Measurements from ENCODE around the gene SPTBN1. TPM values are rescaled to one million over a fixed set of nuclear protein-coding genes. Genes with fewer than 3 reads are reported as not detected.
A peak's percentile ranks its signal among the peaks of the same experiment; 100 is the strongest.

Gene SPTBN1
- total RNA-seq, 1 donor from 2014 or later = 554 TPM

GRCh38 chr2:54559006-54559445, 102.9 kb downstream of the SPTBN1 start:
- DNase-seq (ENCODE audit: low spot score) = no peak
- intact Hi-C loops (cut with DNase I) = loop anchor here (2.0 kb wide), 1 partner anchor 100 kb away; no protein-coding TSS in a partner anchor

GRCh38 chr2:54559593-54560145, 103.5 kb downstream of the SPTBN1 start:
- intact Hi-C loops (cut with DNase I) = loop anchor here (2.0 kb wide), 1 partner anchor 101 kb away; no protein-coding TSS in a partner anchor
- no peak for DNase-seq (ENCODE audit: low spot score)

GRCh38 chr2:54560146-54560881, 104.2 kb downstream of the SPTBN1 start:
- intact Hi-C loops (cut with DNase I) = no loop called here
- DNase-seq (ENCODE audit: low spot score) = peak; percentile 78

- DNase-seq (ENCODE audit: low spot score) = no peak
- intact Hi-C loops (cut with DNase I) = no loop called here
These were observed 104.9 kb downstream of the SPTBN1 start for GRCh38 chr2:54561010-54561409.

- intact Hi-C loops (cut with DNase I) = no loop called here
- DNase-seq (ENCODE audit: low spot score) = no peak
These were observed 108.3 kb downstream of the SPTBN1 start for GRCh38 chr2:54564439-54564838.

GRCh38 chr2:54565551-54565950, 109.4 kb downstream of the SPTBN1 start:
- no peak for DNase-seq (ENCODE audit: low spot score)
- intact Hi-C loops (cut with DNase I) = no loop called here

- intact Hi-C loops (cut with DNase I) = no loop called here
- DNase-seq (ENCODE audit: low spot score) = no peak
These were observed 110.8 kb downstream of the SPTBN1 start for GRCh38 chr2:54566896-54567295.

- intact Hi-C loops (cut with DNase I) = no loop called here
- no peak for DNase-seq (ENCODE audit: low spot score)
These were observed 112.8 kb downstream of the SPTBN1 start for GRCh38 chr2:54568876-54569321.

GRCh38 chr2:54569745-54570301, 113.7 kb downstream of the SPTBN1 start:
- no peak for DNase-seq (ENCODE audit: low spot score)
- intact Hi-C loops (cut with DNase I) = no loop called here

GRCh38 chr2:54570321-54570855, 114.3 kb downstream of the SPTBN1 start:
- DNase-seq (ENCODE audit: low spot score) = no peak
- intact Hi-C loops (cut with DNase I) = no loop called here

- peak; percentile 80 for DNase-seq (ENCODE audit: low spot score)
- intact Hi-C loops (cut with DNase I) = no loop called here
These were observed 115.0 kb downstream of the SPTBN1 start for GRCh38 chr2:54570925-54571694.

- intact Hi-C loops (cut with DNase I) = no loop called here
- no peak for DNase-seq (ENCODE audit: low spot score)
These were observed 116.1 kb downstream of the SPTBN1 start for GRCh38 chr2:54572262-54572635.

- DNase-seq (ENCODE audit: low spot score) = no peak
These were observed 116.8 kb downstream of the SPTBN1 start for GRCh38 chr2:54572636-54573536.

GRCh38 chr2:54573537-54573919, 117.4 kb downstream of the SPTBN1 start:
- intact Hi-C loops (cut with DNase I) = no loop called here
- DNase-seq (ENCODE audit: low spot score) = no peak

More at GRCh38 chr2:54572636-54573536, 116.8 kb downstream of the SPTBN1 start:
- intact Hi-C loops (cut with DNase I) = no loop called here

GRCh38 chr2:54574107-54574859, 118.2 kb downstream of the SPTBN1 start:
- intact Hi-C loops (cut with DNase I) = no loop called here

GRCh38 chr2:54574860-54575247, 118.7 kb downstream of the SPTBN1 start:
- intact Hi-C loops (cut with DNase I) = no loop called here
- no peak for DNase-seq (ENCODE audit: low spot score)

More at GRCh38 chr2:54574107-54574859, 118.2 kb downstream of the SPTBN1 start:
- peak; percentile 78 for DNase-seq (ENCODE audit: low spot score)

GRCh38 chr2:54575379-54575888, 119.3 kb downstream of the SPTBN1 start:
- DNase-seq (ENCODE audit: low spot score) = no peak
- intact Hi-C loops (cut with DNase I) = no loop called here

GRCh38 chr2:54577035-54577434, 120.9 kb downstream of the SPTBN1 start:
- DNase-seq (ENCODE audit: low spot score) = no peak
- intact Hi-C loops (cut with DNase I) = no loop called here
